Effector memory CD8-positive, alpha-beta T cell (primary cell): ENCODE data around the gene PNKD.

Experiments used
- ATAC-seq: fragments of 150-1000 bp; cut with Tn5 transposase; replicated peaks from 2 replicates; pipeline ENCODE4 v1.10.0; 2021; ENCODE audit warnings: mild to moderate bottlenecking, moderate library complexity
- DNase-seq, 3 experiments: peaks; one replicate each; pipeline ENCODE4 v3.0.0; 2021
- H3K27ac Mint-ChIP-seq, 2 donors: one replicate each; pipeline ENCODE4 v1.8.0; 2022; ENCODE audit warnings: mild to moderate bottlenecking in 2 of 2, mixed read lengths in 2 of 2, moderate library complexity in 2 of 2
- H3K27me3 Mint-ChIP-seq, 2 donors: one replicate each; pipeline ENCODE4 v1.8.0; 2022; ENCODE audit warnings: mixed read lengths in 2 of 2
- H3K36me3 Mint-ChIP-seq: one replicate; pipeline ENCODE4 v1.8.0; 2022; ENCODE audit warnings: mild to moderate bottlenecking, moderate library complexity, mixed read lengths; ENCODE audit not compliant: insufficient read depth
- H3K4me1 Mint-ChIP-seq, 2 donors: one replicate each; pipeline ENCODE4 v1.8.0; 2022; ENCODE audit warnings: low read depth in 2 of 2, mixed read lengths in 2 of 2
- H3K4me3 Mint-ChIP-seq, 2 donors: one replicate each; pipeline ENCODE4 v1.8.0; 2022; ENCODE audit warnings: mild to moderate bottlenecking in 2 of 2, mixed read lengths in 2 of 2, moderate library complexity in 2 of 2
- H3K9me3 Mint-ChIP-seq, 2 donors: one replicate each; pipeline ENCODE4 v1.8.0; 2022; ENCODE audit warnings: mixed read lengths in 2 of 2

The PNKD gene

DNA sequence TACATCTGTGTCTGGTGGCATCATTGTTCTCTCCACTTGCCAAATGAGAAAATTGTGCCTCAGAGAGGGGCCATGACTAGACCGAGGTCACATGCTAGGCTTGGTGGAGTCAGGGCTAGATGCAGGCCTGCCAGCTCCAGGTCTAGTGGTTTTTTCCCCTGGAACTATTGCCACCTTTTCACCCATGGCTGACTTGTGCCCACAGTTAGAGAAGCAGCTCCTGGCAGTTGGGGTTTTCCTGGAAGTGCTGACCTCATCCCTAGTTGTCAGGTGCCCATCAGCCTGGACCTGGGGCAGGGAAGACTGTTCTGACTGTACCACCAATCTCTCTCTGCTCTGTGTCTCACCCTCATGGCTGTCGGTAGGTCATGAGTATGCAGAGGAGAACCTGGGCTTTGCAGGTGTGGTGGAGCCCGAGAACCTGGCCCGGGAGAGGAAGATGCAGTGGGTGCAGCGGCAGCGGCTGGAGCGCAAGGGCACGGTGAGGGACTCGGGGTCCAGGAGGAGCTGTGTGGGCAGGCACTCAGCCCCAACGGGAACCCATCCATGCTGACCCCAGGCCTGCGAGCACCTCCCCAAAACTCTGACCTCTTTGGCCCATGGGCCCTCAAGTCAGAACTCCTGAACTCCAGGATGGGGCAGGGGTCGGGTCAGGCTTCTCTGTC is 73.9 kb downstream of the PNKD start:
- ATAC-seq, result no peak
- H3K4me3 Mint-ChIP-seq, result no peak overlapping the region
- no peak for DNase-seq

DNA sequence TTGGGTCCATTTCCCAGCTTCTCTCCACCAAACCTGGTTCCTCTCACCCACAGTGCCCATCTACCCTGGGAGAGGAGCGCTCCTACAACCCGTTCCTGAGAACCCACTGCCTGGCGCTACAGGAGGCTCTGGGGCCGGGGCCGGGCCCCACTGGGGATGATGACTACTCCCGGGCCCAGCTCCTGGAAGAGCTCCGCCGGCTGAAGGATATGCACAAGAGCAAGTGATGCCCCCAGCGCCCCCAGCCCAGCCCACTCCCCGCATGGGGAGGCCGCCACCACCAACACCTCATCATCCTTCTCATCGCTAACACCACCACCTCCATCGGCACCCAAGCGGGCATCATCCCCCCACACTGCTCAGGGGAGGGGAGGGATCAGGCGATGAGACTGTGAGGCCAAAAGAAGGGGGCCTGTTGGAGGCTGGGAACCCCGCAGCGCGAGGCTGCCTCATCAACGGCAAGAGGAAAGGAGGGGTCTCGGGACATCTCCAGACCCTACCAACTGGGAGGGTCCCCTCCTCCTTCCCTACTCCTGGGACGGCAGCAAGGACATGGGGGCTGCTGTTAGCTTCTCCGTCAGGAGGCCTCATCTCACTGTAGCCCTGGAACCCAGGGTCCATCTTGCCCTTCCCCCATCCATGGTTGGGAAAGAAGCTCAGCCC is 74.6 kb downstream of the PNKD start:
- Mint-ChIP-seq H3K4me1 (no peaks in the 10 kb centered on the region), H3K9me3 (no peaks in the 10 kb centered on the region), H3K4me3 (no peak overlapping the region), H3K27ac (no peak overlapping the region), H3K27me3 (no peaks in the 10 kb centered on the region), H3K36me3 (no peaks in the 10 kb centered on the region)
- DNase-seq, result no peak
- no peak for ATAC-seq

More for the DNA sequence above, 73.9 kb downstream of the PNKD start:
- no peaks in the 10 kb centered on the region for H3K36me3 Mint-ChIP-seq
- H3K27me3 Mint-ChIP-seq, result no peaks in the 10 kb centered on the region
- no peaks in the 10 kb centered on the region for H3K4me1 Mint-ChIP-seq
- H3K27ac Mint-ChIP-seq, result no peak overlapping the region
- no peaks in the 10 kb centered on the region for H3K9me3 Mint-ChIP-seq

- Mint-ChIP-seq H3K4me1 (no peaks in the 10 kb centered on the region), H3K27me3 (no peaks in the 10 kb centered on the region), H3K9me3 (no peaks in the 10 kb centered on the region), H3K4me3 (no peak overlapping the region), H3K36me3 (no peaks in the 10 kb centered on the region), H3K27ac (peak overlapping the region in 1 of 2 donors; percentile 50)
- DNase-seq (no peak), ATAC-seq (no peak)
These were observed 75.3 kb downstream of the PNKD start for GRCh38 chr2:218345491-218346236.

DNA sequence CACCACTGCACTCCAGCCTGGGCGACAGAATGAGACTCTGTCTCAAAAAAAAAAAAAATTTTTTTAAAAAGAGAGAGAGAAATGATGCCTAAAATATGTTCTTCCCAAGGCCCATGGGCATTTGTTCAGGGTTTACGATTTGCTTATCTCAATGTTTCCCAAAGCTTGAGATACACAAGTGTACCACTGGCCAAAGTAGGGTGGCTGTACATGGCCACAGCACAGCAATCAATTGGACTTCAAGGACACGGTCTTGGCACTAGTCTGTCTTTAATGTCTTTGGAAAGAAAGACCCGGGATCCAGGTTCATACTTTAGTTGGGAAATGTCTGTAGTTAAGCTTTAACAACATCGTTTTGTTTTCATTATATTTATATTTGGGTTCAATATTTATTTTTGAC is 76.9 kb downstream of the PNKD start:
- peaks cover 3 to 7% of the 10 kb centered on the region in 2 donors for H3K9me3 Mint-ChIP-seq
- H3K4me3 Mint-ChIP-seq, result no peak overlapping the region

GRCh38 chr2:218354045-218354444 is 83.7 kb downstream of the PNKD start:
- peaks cover 5% of the 10 kb centered on the region for H3K36me3 Mint-ChIP-seq
- H3K27me3 Mint-ChIP-seq, result peaks cover 0 to 7% of the 10 kb centered on the region in 2 donors
- DNase-seq (no peak), ATAC-seq (no peak)
- H3K4me3 Mint-ChIP-seq, result no peak overlapping the region
- H3K27ac Mint-ChIP-seq, result no peak overlapping the region
- H3K4me1 Mint-ChIP-seq, result peaks cover 0 to 6% of the 10 kb centered on the region in 2 donors
- H3K9me3 Mint-ChIP-seq, result peaks cover 3 to 7% of the 10 kb centered on the region in 2 donors

More for the DNA sequence above, 76.9 kb downstream of the PNKD start:
- ATAC-seq (no peak), DNase-seq (no peak)
- Mint-ChIP-seq H3K27me3 (no peaks in the 10 kb centered on the region), H3K36me3 (no peaks in the 10 kb centered on the region), H3K4me1 (no peaks in the 10 kb centered on the region), H3K27ac (no peak overlapping the region)

- peaks cover 3 to 7% of the 10 kb centered on the region in 2 donors for H3K9me3 Mint-ChIP-seq
- H3K4me3 Mint-ChIP-seq, result no peak overlapping the region
- H3K27ac Mint-ChIP-seq, result no peak overlapping the region
- peaks cover 0 to 7% of the 10 kb centered on the region in 2 donors for H3K27me3 Mint-ChIP-seq
- no peak for ATAC-seq
- DNase-seq, result no peak
- peaks cover 5% of the 10 kb centered on the region for H3K36me3 Mint-ChIP-seq
- H3K4me1 Mint-ChIP-seq, result peaks cover 0 to 6% of the 10 kb centered on the region in 2 donors
These were observed 84.6 kb downstream of the PNKD start for GRCh38 chr2:218354850-218355443.

DNA sequence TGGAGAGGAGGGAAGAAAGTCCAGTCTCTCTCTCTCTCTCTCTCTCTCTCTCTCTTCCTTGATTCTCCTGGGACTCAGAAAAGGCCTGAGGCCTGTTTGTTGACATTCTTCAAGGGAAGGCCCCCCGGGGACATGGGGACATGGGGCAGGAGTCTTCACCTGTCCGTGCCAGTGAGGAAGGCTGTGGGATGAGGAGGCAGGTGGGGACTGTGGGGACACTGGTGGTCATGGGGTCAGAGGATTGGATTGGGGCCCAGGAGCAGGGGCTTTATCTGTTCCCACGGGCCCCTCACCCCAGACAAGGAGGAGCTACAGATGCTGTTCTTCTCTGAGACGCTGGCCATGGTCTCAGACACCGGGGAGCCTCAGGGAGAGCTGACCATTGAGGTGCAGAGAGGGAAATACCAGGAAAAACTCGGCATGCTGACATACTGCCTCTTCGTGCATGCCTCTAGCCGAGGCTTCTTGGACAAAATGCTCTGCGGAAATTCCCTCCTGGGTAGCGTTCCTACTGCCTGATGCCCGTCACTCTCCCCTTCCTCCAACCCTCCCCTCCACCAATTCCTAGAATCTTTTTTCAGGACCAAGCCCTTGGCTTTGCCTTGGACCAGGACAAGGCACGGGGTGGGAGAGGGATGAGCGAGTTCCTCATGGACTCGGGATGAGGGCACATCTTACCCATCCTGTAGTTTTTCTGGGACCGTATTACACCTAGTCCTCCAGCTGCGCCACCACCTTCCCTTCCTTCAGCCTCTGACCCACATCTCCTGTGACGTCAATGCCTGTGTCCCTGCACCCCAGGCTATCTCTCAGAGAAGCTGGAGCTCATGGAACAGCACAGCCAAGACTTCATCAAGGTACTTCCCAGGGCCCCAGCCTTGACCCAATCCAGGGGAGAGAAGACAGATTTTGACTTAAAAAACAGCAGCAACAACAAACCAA is 87.2 kb downstream of the PNKD start:
- H3K9me3 Mint-ChIP-seq, result no peaks in the 10 kb centered on the region
- peaks cover 0 to 7% of the 10 kb centered on the region in 2 donors for H3K27me3 Mint-ChIP-seq
- ATAC-seq, result no peak
- H3K4me3 Mint-ChIP-seq, result no peak overlapping the region
- DNase-seq, result no peak
- H3K27ac Mint-ChIP-seq, result peak overlapping the region in 1 of 2 donors; percentile 10
- H3K4me1 Mint-ChIP-seq, result peaks cover 0 to 6% of the 10 kb centered on the region in 2 donors
- peaks cover 5% of the 10 kb centered on the region for H3K36me3 Mint-ChIP-seq

DNA sequence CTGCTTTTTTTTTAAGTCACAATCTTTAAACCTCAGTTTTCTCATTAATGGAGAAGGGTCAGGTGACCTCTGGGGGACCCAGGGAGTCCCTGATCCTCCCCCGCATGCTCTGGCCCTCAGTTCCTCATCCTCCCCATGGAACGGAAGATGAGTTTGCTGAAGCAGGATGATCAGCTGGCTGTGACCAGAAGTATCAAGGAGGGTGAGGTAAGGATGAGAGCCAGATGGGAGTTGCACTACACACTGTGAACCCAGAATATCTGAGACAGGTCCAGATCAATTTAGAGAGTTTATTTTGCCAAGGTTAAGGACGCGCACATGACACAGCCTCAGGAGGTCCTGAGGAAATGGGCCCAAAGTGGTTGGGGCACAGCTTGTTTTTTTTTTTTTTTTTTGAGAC is 90.1 kb downstream of the PNKD start:
- H3K4me1 Mint-ChIP-seq, result peaks cover 0 to 6% of the 10 kb centered on the region in 2 donors
- peak overlapping the region in 1 of 2 donors; percentile 68 for H3K27ac Mint-ChIP-seq

DNA sequence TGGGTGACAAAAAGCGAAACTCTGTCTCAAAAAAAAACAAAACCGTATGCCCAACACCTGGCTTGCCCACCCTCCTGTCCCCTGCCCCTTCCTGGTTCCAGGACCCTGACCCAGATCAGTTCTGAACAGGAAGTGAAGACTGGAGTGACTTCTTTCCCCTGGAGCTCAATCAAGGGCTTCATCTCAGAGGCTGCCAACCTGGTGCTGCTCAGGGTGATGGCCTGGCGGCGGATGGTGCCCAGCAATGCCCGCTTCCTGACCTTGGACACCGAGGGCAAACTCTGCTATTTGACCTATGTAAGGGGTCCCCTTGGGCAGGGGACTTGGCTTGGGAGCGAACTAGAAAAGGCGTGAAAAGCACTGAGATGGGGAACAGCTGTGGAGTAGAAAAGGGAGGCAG is 92.3 kb downstream of the PNKD start:
- no peak overlapping the region for H3K4me3 Mint-ChIP-seq
- peaks cover 0 to 4% of the 10 kb centered on the region in 2 donors for H3K4me1 Mint-ChIP-seq
- H3K36me3 Mint-ChIP-seq, result peaks cover 4% of the 10 kb centered on the region
- H3K27me3 Mint-ChIP-seq, result no peaks in the 10 kb centered on the region
- ATAC-seq (no peak), DNase-seq (no peak)
- H3K9me3 Mint-ChIP-seq, result no peaks in the 10 kb centered on the region
- H3K27ac Mint-ChIP-seq, result no peak overlapping the region

More for the DNA sequence above, 90.1 kb downstream of the PNKD start:
- H3K9me3 Mint-ChIP-seq, result no peaks in the 10 kb centered on the region
- no peak overlapping the region for H3K4me3 Mint-ChIP-seq
- H3K27me3 Mint-ChIP-seq, result peaks cover 0 to 1% of the 10 kb centered on the region in 2 donors
- H3K36me3 Mint-ChIP-seq, result peaks cover 5% of the 10 kb centered on the region
- ATAC-seq (no peak), DNase-seq (no peak)

GRCh38 chr2:218363736-218364135 is 93.4 kb downstream of the PNKD start:
- Mint-ChIP-seq H3K9me3 (no peaks in the 10 kb centered on the region), H3K36me3 (peaks cover 8% of the 10 kb centered on the region), H3K27ac (no peak overlapping the region), H3K27me3 (no peaks in the 10 kb centered on the region), H3K4me3 (no peak overlapping the region), H3K4me1 (peaks cover 4 to 5% of the 10 kb centered on the region in 2 donors)
- no peak for DNase-seq
- ATAC-seq, result no peak

- H3K4me3 Mint-ChIP-seq, result no peak overlapping the region
- no peaks in the 10 kb centered on the region for H3K27me3 Mint-ChIP-seq
- ATAC-seq, result no peak
- H3K27ac Mint-ChIP-seq, result no peak overlapping the region
- DNase-seq, result no peak
- H3K36me3 Mint-ChIP-seq, result peaks cover 8% of the 10 kb centered on the region
- no peaks in the 10 kb centered on the region for H3K9me3 Mint-ChIP-seq
- peaks cover 4 to 5% of the 10 kb centered on the region in 2 donors for H3K4me1 Mint-ChIP-seq
These were observed 93.9 kb downstream of the PNKD start for GRCh38 chr2:218364196-218364595.

- no peak for DNase-seq
- no peak for ATAC-seq
- no peaks in the 10 kb centered on the region for H3K27me3 Mint-ChIP-seq
- peak overlapping the region; percentile 82 to 87 for H3K27ac Mint-ChIP-seq
- H3K4me3 Mint-ChIP-seq, result peak overlapping the region; percentile 69 to 81
- no peaks in the 10 kb centered on the region for H3K9me3 Mint-ChIP-seq
- peaks cover 5 to 6% of the 10 kb centered on the region in 2 donors for H3K4me1 Mint-ChIP-seq
- peaks cover 11% of the 10 kb centered on the region for H3K36me3 Mint-ChIP-seq
These were observed 96.5 kb downstream of the PNKD start for GRCh38 chr2:218366621-218367414.
